ENCODE data around the gene MLPH.

The MLPH gene

DNA sequence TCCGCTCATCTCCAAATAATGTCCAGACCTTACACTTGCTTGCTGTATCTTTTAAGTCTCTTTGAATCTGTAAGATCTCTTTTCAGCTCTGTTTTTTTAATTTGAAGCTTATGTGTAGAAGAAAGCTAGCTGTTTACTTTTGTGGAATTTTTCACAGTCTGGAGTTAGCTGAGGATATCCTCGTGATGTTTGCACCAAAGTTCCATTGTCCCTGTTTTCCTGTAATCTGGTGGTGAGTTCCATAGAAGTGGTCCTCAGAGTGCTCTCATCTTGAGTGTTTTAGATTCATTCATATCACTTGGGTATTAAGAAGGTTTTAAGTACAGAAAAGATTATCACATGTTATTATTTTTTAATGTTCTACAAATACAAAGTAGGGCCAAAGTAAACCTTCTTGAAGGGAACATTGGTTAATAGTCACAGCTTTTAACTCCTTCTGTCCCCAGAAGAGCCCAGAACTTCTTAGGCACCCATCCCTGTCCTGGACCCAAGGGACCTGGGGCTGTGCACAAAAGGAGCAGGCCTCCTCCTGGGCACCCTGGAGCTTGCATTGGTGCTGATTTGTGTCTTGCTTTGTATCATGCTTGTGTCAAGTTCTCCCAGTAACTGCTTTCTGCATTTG is 15.0 kb downstream of the MLPH start:
- peak; percentile 76 for DNase-seq

DNA sequence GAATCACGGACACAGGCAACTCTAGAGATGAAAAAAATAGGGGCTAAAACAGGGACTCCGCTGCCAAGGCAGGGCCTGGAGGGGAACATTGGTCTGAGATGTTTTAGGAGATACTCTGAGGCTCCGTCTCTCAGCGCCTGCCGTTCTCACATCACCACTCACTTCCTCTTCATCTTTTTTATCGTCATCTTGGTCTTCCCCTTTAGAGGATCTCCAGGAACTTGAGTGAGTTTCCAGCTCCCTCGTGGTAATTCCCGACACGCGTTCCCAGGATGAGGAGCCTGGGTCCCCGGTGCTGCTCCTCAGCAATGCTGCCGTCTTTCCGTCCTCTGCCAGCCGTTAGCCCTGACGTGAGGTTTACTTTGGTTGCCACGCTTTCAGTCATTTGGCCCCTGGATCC is 16.1 kb downstream of the MLPH start:
- no peak for DNase-seq

DNA sequence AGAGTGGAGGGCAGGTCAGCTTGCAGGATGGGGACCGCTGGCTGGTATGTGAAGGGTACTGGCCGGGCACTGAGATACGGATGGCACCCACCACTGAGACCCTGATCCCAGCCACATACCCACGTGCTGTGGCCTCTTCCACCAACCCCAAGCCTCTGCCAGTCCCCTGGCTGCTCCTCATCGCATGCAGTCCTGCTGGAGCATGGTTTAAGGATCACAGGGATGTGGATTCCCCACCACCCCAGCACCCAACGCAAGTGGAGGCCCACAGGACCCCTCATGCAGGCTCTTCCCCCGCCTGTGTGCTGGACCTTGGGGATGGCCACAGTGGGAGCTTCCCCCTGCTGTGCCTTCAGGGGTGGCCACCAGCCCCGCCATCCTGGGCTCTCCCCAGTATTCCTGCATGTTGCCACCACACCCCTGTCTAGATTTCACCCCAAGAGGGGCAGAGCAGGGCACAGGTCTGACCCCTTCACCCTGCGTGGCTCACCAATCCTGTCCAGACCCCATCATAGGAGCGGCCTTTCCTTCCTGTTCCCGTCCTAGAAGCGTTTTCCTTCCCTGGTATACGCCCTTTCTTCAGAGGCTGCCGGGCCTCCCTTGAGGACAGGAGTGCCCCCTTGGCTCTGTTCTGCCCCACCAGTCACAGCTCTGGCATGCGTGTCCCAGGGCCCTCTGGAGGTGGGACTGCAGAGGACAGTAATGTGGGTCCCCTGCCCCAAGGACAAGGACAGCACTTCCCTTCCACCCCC is 18.3 kb downstream of the MLPH start:
- no peak for DNase-seq

DNA sequence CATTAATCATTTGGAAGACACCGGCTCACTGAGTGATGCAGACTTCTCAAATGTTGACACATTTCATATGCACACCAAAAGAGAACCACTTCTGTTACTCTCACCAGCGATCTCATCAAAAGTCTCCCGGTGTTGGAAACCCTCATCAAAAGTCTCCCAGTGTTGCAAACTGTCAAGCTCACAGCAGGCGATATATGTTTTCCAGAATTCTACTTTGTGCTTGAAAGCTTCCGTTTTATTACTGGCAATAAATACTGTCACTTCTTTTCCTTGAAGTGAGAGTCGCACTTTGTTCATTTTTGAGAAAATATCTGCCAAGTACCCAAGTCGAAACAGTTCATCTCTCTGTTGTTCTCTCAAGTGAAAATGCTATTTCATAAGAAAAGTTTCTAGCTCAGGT is 20.5 kb downstream of the MLPH start:
- DNase-seq = no peak

DNA sequence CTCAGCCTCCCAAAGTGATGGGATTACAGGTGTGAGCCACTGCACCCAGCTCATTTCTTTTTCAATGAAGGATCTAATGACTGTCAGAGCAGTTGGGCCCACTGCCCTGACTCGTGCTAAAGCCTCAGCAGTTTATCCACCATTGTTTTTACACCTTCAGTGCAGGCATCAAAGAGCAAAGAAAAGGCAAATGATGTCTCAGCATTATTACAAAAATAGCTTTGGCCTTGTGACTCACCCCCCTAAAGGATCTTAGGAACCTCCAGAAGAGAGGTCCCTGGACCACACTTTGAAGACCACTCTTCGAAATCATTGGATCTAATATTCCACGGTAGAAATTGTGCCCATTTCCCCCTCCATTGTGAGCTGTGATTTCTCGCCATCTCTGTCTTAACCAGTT is 21.3 kb downstream of the MLPH start:
- DNase-seq = no peak

DNA sequence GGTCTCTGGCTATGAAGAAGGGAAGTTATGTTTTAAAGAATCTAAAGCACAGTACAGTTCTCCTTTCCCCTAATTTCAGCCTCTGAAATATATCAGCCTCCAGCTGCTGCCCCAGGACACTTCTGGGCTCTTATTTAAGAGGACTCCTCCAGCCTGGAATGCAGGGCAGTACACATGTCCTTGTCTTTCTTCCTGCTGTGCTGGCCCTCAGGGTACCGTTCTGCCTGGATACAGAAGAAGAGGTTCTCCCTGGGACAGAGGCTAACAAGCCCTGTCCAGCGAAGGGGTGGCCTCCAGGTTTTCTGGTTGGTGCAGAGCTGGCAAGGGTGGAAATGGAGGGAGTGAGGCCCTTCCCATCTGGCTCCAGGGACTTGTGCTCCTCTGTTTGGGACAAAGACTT is 22.1 kb downstream of the MLPH start:
- DNase-seq = no peak

DNA sequence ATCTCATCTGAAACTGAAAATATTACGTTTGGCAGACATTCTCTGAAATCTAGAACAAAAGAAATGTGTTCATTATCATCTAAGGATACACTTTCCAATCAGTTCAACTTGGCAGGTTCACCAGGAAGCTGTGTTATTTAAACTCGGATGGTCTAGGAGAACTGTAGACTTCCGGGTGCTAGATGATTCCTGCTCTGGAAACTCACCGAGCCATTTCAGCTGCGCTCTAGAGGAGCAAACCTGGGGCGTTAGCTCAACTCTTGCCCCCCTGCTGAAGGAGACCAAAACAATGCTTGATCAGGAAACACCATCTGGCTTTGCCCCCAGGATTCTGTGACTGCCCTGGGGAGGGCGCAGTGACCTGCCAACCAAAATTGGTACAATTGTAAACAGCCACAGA is 22.9 kb downstream of the MLPH start:
- DNase-seq = no peak

DNA sequence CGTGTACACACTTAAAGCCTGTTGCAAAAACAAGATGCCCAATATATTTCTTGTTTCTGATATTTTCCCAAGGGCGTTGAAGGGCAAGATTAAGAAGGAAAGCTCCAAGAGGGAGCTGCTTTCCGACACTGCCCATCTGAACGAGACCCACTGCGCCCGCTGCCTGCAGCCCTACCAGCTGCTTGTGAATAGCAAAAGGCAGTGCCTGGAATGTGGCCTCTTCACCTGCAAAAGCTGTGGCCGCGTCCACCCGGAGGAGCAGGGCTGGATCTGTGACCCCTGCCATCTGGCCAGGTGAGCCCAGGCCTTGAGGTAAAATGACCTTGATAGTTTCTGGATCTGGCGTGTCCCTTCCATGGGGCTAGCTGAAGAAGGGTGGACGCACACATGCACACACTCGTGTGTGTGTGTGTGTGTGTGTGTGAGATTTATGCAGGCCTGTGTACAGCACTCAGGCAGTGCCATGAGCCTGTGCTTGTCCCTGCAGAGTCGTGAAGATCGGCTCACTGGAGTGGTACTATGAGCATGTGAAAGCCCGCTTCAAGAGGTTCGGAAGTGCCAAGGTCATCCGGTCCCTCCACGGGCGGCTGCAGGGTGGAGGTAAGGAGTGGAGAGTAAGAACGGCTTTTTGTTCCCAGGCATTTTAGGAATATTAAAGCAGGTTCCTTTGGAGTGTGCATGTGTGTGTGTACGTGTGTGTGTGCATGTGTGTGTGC is 23.6 kb downstream of the MLPH start:
- DNase-seq = no peak

- no peak for DNase-seq
These were observed 24.4 kb downstream of the MLPH start for GRCh38 chr2:237511433-237511832.

- DNase-seq = no peak
These were observed 24.9 kb downstream of the MLPH start for GRCh38 chr2:237511885-237512405.

- DNase-seq = peak; percentile 96
These were observed 25.9 kb downstream of the MLPH start for GRCh38 chr2:237512774-237513466.

- no peak for DNase-seq
These were observed 26.6 kb downstream of the MLPH start for GRCh38 chr2:237513693-237514092.

- no peak for DNase-seq
These were observed 27.6 kb downstream of the MLPH start for GRCh38 chr2:237514474-237515130.

DNA sequence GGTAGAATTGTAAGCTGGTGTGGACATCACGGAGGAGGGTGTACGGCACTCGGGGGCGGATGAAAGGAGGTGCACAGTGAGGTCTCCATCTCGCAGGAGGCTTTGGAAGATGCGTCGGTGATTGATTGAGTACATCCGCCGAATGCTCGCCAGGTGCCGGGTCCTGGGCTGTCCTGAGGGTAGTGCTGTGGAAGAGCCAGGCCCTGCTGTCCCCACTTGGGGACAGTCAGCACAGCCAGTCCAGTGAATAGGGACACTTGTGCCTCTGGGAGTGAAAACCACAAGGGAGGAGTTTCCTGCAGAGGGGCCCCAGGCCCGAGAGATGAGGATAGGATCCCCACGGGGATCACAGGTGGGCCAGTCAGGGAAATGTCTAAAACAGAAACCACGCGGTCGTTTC is 28.1 kb downstream of the MLPH start:
- no peak for DNase-seq

- DNase-seq = no peak
These were observed 28.7 kb downstream of the MLPH start for GRCh38 chr2:237515621-237516275.

GRCh38 chr2:237517163-237517562 is 30.1 kb downstream of the MLPH start:
- no peak for DNase-seq

DNA sequence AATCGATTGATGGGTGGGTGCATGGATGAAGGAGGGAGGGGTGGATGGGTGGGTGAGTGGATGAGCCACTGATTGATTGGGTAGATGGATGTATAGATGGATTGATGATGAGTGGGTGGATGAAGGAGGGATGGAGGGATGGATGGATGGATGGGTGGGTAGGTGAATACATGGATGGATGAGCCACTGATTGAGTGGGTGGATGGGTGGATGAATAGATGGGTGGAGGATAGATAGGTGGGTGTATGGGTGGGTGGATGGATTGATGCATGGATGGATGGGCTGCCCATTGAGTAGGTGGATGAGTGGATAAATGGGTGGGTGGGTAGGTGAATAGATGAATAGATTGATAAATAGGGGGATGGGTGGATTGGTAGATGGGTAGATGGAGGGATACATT is 30.9 kb downstream of the MLPH start:
- no peak for DNase-seq

DNA sequence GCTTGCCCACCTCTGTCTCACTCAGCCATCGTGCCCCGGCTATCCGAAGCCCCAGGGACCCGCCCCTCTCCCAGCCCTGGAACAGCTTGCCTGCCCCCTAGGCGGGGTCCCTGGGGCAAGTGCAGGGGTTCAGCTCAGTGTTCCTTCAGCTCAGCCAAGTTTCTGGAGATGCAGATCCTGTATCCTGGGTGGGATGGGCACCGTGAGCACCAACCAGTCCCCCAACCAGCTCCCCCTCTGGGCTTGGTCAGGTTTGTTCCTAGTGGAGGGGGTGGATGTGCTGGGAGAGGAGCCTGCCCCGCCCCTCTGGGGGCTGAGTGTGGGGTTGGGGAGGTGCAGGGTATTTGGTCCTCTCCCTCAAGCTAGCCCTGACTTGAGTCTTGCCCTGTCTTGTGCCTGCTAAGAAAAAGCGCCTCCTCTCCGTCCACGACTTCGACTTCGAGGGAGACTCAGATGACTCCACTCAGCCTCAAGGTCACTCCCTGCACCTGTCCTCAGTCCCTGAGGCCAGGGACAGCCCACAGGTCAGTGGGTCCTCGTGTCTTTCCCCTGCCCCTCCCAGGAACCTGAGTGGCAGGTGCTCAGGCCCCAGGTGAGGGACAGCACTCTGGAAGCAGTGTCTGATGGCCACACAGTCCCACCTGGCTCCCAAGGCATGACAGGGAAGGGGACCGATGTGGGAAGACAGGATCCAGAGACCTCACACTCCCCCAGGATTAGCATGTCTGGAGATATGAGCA is 32.6 kb downstream of the MLPH start:
- DNase-seq = no peak

DNA sequence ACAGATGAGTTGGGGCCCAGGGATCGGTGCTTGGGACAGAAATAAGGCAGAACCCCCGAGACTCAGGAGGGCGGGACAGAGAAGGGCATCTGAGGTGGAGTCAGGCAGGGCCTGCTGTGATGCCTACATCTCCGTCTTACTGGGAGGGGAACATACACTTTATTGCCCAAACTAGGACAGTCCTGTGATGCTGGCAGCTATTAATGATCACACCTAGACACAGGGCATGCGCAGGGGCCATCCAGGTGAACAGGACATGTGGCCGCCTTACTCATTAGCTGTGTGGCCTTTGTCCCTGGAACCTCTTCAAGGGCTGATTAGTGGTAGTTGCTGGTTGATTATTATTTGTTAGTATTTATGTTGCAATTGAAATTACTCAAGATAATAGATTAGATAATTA is 33.2 kb downstream of the MLPH start:
- no peak for DNase-seq

DNA sequence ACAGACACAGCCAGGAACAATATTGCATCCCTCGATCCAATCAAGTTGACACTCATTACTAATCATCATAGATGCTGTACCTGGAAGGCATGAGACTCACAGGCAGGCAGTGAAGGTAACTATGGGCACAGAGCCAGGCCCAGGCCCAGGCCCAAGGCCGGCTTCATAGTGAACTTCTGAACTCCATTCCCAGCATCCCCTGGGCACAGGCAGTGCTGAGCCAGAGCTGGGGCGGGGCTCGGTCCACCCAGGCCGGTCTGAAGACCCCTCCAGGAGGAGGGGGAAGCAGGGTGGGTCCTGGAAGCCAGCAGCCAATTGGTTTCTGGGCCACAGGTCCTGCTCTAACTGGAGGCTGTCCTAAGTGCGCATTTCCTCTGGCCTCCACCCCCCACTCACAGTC is 37.6 kb downstream of the MLPH start:
- DNase-seq = no peak

DNA sequence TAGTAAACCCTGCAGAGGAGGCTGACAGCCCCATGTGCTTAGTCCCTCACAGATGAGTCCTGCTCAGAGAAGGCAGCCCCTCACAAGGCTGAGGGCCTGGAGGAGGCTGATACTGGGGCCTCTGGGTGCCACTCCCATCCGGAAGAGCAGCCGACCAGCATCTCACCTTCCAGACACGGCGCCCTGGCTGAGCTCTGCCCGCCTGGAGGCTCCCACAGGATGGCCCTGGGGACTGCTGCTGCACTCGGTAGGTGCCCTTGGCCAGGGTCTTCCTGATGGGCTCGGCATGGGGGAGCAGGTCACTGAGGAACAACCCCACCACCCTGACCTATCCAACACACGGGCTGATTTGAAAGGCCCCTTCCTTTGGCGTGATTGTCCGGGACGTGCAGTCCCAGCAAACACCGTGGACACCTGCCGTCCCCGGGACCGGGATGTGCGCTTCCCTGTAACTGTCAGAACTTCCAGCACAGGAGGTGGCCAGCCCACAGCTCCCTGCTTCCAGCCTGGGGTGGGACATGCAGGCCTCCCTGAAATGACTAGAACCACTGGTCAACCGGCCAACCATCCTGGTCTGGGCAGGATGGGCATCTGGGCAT is 38.6 kb downstream of the MLPH start:
- DNase-seq = no peak

Data from DMS53 (cell line).